Cardiac fibroblast (primary cell): Measurements from ENCODE around the gene DNAAF8.

Experiments used
- DNase-seq, 2 donors: peaks; one replicate each; pipeline versions ENCODE4 v3.0.0 to v3.0.0-alpha.2; 2010; ENCODE audit warnings: low read depth in 2 of 2
- H3K4me3 ChIP-seq, 2 donors: replicated peaks in 1 of 2; 1 replicate in 1 of 2; 2 replicates in 1 of 2; pipeline ENCODE4 v1.5.1; 2011; ENCODE audit warnings: low read depth in 2 of 2, low read length in 2 of 2, mild to moderate bottlenecking in 2 of 2, moderate library complexity in 1 of 2
- CTCF ChIP-seq: IDR thresholded peaks from one replicate; pipeline ENCODE4 v1.5.1; 2011; ENCODE audit warnings: low read depth, mild to moderate bottlenecking, low read length, inconsistent platforms

The DNAAF8 gene

GRCh38 chr16:4746991-4747574, 12.7 kb downstream of the DNAAF8 start:
- H3K4me3 ChIP-seq, result no peak overlapping the region
- TF ChIP-seq CTCF, result no peak
- peak in 1 of 2 donors; percentile 57 for DNase-seq

- no peak for TF ChIP-seq CTCF
- H3K4me3 ChIP-seq, result no peak overlapping the region
- no peak for DNase-seq
Measured at GRCh38 chr16:4747906-4748681, 13.8 kb downstream of the DNAAF8 start.

- TF ChIP-seq CTCF, result no peak
- no peak for DNase-seq
- no peak overlapping the region for H3K4me3 ChIP-seq
Measured at GRCh38 chr16:4748682-4749411, 14.5 kb downstream of the DNAAF8 start.

- no peak for TF ChIP-seq CTCF
- H3K4me3 ChIP-seq, result no peak overlapping the region
- DNase-seq, result no peak
Measured at GRCh38 chr16:4749700-4750257, 15.4 kb downstream of the DNAAF8 start.

- no peak overlapping the region for H3K4me3 ChIP-seq
- TF ChIP-seq CTCF, result no peak
- no peak for DNase-seq
Measured at GRCh38 chr16:4750896-4751295, 16.6 kb downstream of the DNAAF8 start.

- no peak for TF ChIP-seq CTCF
- no peak for DNase-seq
- H3K4me3 ChIP-seq, result no peak overlapping the region
Measured at GRCh38 chr16:4752351-4753100, 18.2 kb downstream of the DNAAF8 start.
